Activated CD4-positive, alpha-beta memory T cell treated with anti-CD3 and anti-CD28 coated beads for 36 hours (primary cell): ENCODE results near the gene CDKN2B-AS1. TPM values are rescaled to one million over a fixed set of nuclear protein-coding genes. Genes with fewer than 3 reads are reported as not detected.

ENCODE experiments used
- CTCF ChIA-PET: fragments of 350-600 bp; sonication (Branson Sonifier 250); formaldehyde crosslinking; loops from one replicate; lab custom pipeline; 2021; ENCODE audit warnings: antibody characterized with exemption, inconsistent platforms; lab: Charles Lee
- POLR2A ChIA-PET: fragments of 350-600 bp; sonication (Branson Sonifier 250); formaldehyde crosslinking; loops from one replicate; lab custom pipeline; 2021; ENCODE audit warnings: antibody characterized with exemption; lab: Charles Lee
- DNase-seq: peaks from one replicate; pipeline ENCODE4 v3.0.0-alpha.2; 2020
- H3K27ac Mint-ChIP-seq: one replicate; pipeline ENCODE4 v1.8.0; 2021; ENCODE audit warnings: mixed read lengths
- H3K27me3 Mint-ChIP-seq: one replicate; pipeline ENCODE4 v1.8.0; 2021; ENCODE audit warnings: mixed read lengths
- H3K36me3 Mint-ChIP-seq: one replicate; pipeline ENCODE4 v1.8.0; 2021; ENCODE audit warnings: mixed read lengths
- H3K4me1 Mint-ChIP-seq: one replicate; pipeline ENCODE4 v1.8.0; 2021; ENCODE audit warnings: low read depth, mixed read lengths
- H3K4me3 Mint-ChIP-seq: one replicate; pipeline ENCODE4 v1.8.0; 2021; ENCODE audit warnings: mild to moderate bottlenecking, mixed read lengths
- H3K9me3 Mint-ChIP-seq: one replicate; pipeline ENCODE4 v1.8.0; 2021; ENCODE audit warnings: mixed read lengths
- intact Hi-C: fragments of 100-400 bp; cut with micrococcal nuclease; formaldehyde crosslinking; loops from one replicate; pipeline ENCODE4 v1.15.1; 2023
- total RNA-seq, 2 experiments: library from RNA; stranded (reverse); gene quantifications; one replicate each; pipeline ENCODE4 v1.2.3, GENCODE V29; 2021

Gene CDKN2B-AS1
- total RNA-seq, 2 experiments from 2014 or later: 0.59 to 0.87 TPM

DNA sequence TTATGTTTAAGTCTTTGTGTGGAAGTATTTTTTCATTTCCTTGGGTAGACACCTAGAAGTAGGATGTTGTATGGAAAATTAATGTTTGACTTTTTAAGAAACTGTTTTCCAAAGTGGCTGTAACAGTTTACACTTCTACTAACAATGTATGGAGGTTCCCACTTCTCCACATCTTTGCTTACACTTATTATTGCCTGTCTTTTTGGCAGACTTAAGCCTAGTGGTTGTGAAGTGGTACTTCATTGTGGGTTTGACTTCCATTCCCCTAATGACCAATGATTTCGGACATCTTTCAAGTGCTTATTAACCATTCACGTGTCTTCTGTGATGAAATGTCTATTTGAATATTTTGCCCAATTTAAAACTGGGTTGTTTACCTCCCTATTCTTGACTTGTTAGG, 106.0 kb downstream of the CDKN2B-AS1 start:
- H3K27me3 Mint-ChIP-seq: peaks cover 34% of the 10 kb centered on the region
- CTCF ChIA-PET: interaction anchor here (0.8 to 1.1 kb wide), 3 partner anchors 92 to 138 kb away, joined by 3 read pairs; partner anchors contain the start of gene CDKN2B
- H3K4me1 Mint-ChIP-seq: peaks cover 36% of the 10 kb centered on the region
- no peak for DNase-seq
- POLR2A ChIA-PET: no interaction called here
- no peaks in the 10 kb centered on the region for H3K36me3 Mint-ChIP-seq
- H3K27ac Mint-ChIP-seq: no peak overlapping the region
- intact Hi-C loops: loop anchor here (10.0 kb wide), 2 partner anchors 354 to 416 kb away; no protein-coding TSS in a partner anchor
- H3K9me3 Mint-ChIP-seq: no peaks in the 10 kb centered on the region
- H3K4me3 Mint-ChIP-seq: no peak overlapping the region

DNA sequence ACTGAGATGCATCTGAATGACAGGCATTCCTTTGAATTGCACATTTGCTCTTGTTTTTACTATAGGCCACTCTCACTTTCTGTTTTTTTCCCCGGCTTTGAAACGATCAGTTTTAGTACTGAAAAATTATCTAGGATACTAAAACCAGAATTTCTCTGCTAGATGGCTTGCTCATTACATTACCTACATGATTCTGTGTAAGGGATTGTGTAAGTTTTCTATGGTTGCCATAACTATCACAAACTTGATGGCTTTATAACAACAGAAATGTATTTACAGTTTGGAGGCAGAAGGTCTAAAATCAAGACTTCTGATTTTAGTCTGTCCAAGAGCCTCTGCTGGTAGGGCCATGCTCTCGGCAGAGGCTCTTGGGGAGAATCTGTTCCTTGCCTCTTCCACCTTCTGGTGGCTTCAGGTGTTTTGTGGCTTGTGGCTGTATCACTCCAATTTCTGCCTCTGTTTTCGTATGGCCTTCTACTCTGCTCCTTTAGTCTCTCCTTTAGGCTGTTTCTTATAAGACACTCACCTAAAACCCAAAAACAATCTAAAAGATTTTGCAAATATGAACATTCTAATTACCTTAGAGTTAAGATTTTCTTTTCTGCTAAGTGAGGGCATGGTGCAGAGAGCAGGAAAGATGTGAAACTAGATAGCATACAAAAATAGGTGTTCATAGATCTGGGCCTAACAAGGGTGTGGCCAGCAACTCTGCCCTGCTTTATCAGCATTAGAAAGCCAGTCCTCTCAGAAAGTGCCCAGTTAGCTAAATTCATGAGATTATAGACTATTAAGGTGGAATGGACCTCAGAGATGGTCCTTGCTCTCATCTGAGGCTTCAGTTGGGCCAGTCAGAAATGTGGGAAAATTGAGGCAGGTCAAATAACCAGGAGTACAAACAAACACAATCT, 107.8 kb downstream of the CDKN2B-AS1 start:
- no peak overlapping the region for H3K27ac Mint-ChIP-seq
- no peaks in the 10 kb centered on the region for H3K9me3 Mint-ChIP-seq
- peaks cover 34% of the 10 kb centered on the region for H3K4me1 Mint-ChIP-seq
- H3K36me3 Mint-ChIP-seq: no peaks in the 10 kb centered on the region
- no peak overlapping the region for H3K4me3 Mint-ChIP-seq
- CTCF ChIA-PET: interaction anchor here (0.7 to 1.3 kb wide), 3 partner anchors 22 to 84 kb away, joined by 3 to 9 read pairs (median 4); no protein-coding TSS in a partner anchor
- POLR2A ChIA-PET: interaction anchor here (1.1 kb wide), 1 partner anchor 22 kb away, joined by 5 read pairs; no protein-coding TSS in a partner anchor
- DNase-seq: no peak
- peaks cover 29% of the 10 kb centered on the region for H3K27me3 Mint-ChIP-seq
- intact Hi-C loops: loop anchor here (1.0 to 10.0 kb wide), 4 partner anchors 270 to 418 kb away; no protein-coding TSS in a partner anchor

DNA sequence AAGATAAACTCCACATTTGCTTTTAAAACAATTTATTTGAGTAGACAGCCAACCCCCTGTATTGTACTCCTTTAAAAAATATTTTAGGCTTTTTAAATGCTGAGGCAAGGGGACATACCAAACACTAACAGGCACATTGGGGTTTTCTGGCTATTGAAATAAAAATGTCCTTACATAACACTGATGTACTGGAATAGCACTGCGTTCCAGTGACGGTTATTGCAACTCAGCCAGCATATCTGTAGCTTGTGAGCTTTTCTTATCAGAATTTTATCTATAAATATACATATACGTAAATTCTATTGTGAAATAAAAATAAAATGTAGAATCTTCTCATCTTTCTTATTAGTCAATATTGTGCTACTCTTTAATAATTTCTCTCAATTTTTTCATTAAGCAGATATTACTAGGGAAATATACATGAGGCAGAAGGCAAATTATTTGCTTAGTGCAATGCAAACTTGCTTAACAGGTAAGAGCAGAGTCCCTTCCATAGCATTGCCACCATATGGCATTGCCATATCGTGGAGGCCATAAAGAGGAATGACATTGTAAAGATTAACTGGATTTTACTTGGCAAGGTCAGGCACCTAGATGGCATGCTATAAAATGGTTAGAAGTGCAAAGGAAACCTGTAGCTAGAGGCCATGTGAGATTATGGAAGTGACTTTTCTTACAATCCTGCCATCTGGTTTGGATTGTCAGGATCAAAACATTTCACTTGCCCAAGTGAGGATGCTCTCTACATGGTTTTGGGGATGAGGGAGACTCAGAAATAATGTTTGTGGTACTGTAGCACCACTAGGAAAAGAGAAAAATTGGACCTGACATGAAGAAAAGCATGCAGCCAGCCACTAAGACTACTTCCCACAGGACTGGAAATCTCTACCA, 109.3 kb downstream of the CDKN2B-AS1 start:
- Mint-ChIP-seq H3K4me3 (no peak overlapping the region), H3K27me3 (peaks cover 34% of the 10 kb centered on the region), H3K27ac (no peak overlapping the region), H3K36me3 (no peaks in the 10 kb centered on the region), H3K4me1 (peaks cover 29% of the 10 kb centered on the region), H3K9me3 (no peaks in the 10 kb centered on the region)
- DNase-seq: no peak
- intact Hi-C loops: loop anchor here (2.0 to 10.0 kb wide), 3 partner anchors 73 to 419 kb away; no protein-coding TSS in a partner anchor
- POLR2A ChIA-PET: interaction anchor here (1.2 to 1.6 kb wide), 3 partner anchors 24 to 105 kb away, joined by 3 to 14 read pairs (median 4); no protein-coding TSS in a partner anchor
- CTCF ChIA-PET: interaction anchor here (1.0 to 2.7 kb wide), 6 partner anchors 16 to 95 kb away, joined by 3 to 14 read pairs (median 6); partner anchors contain the start of gene CDKN2B

DNA sequence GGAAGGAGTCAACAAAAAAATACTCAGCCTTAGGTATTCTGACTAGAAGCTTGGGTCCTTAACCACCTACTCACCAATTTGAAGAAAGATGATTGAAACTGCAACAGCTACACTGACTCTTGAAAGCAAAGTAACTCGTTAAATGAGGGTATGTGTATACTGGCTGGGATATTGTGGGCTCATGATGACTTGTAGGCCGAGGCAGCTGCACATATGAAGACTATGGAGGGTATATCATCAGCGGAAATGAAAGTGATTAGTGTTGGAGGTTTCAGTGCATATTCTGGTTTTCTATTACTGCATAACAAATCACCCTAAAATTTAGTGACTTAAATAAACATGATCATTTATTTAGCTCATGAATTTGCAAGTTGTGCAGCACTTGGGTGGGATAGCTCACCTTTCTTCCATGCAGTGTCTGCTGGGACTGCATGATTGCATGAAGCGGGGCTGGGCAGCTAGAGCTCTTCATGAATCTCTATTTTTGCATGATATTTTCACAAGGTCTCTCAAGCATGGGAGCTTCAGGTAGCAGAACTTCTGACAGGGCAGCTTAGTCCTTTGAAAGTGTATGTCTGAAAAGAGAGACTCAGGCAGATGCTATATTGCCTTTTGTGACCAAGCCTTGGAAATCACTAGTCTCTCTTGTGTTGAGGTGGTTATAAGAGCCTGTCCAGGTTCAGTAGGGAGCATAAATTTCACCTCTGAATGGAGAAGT, 110.6 kb downstream of the CDKN2B-AS1 start:
- POLR2A ChIA-PET: interaction anchor here (0.5 to 1.6 kb wide), 6 partner anchors 20 to 274 kb away, joined by 3 to 14 read pairs (median 4); no protein-coding TSS in a partner anchor
- peaks cover 29% of the 10 kb centered on the region for H3K4me1 Mint-ChIP-seq
- CTCF ChIA-PET: interaction anchor here (0.6 to 2.7 kb wide), 14 partner anchors 12 to 292 kb away, joined by 3 to 14 read pairs (median 5); partner anchors contain the start of gene CDKN2B
- peaks cover 32% of the 10 kb centered on the region for H3K27me3 Mint-ChIP-seq
- no peak overlapping the region for H3K27ac Mint-ChIP-seq
- H3K36me3 Mint-ChIP-seq: no peaks in the 10 kb centered on the region
- no peak overlapping the region for H3K4me3 Mint-ChIP-seq
- intact Hi-C loops: loop anchor here (1.0 to 10.0 kb wide), 10 partner anchors 25 to 420 kb away; no protein-coding TSS in a partner anchor
- no peaks in the 10 kb centered on the region for H3K9me3 Mint-ChIP-seq
- peak; percentile 60 for DNase-seq

DNA sequence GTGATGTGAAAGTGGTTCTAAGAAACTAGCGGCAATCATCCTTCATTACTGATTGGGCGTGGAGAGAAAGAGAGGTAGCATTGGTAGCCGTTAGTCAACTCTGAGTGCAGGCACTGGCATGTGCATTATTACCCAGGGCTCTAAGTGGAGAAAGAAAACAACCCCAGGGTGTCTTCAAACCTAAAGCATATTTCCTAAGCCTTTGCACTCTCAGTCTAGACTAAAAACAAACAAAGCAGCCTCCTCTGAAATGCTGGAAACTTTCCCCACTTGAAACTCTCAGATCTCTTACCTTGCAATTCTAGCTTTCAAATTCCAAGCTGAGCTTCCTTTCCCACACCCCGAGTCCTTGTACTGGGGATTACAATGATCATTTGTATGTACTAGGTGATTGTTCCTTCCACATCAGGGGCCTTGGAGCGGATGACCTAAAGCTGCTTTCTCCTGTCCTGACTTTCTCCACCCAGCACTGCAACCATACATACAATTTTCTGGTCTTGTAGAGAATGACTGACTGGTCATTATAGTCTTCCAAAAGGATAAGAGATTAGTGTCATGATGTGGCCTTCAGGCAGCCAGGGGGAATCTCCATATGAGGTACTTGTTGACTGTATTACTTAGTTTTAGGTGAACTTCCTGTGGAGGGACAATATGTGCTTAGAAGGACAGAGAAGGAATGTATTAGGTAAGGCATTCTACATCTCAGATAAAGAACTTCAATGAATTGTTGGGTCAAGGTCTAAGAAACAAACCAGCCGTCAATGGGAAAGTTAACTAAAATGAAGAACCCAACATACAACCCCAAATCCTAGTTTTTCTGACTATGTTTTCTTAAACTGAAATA, 112.8 kb downstream of the CDKN2B-AS1 start:
- DNase-seq: no peak
- peaks cover 29% of the 10 kb centered on the region for H3K27me3 Mint-ChIP-seq
- H3K4me1 Mint-ChIP-seq: peaks cover 19% of the 10 kb centered on the region
- no peak overlapping the region for H3K27ac Mint-ChIP-seq
- H3K36me3 Mint-ChIP-seq: no peaks in the 10 kb centered on the region
- H3K9me3 Mint-ChIP-seq: no peaks in the 10 kb centered on the region
- intact Hi-C loops: loop anchor here (5.0 to 10.0 kb wide), 4 partner anchors 70 to 423 kb away; no protein-coding TSS in a partner anchor
- no peak overlapping the region for H3K4me3 Mint-ChIP-seq
- ChIA-PET POLR2A (interaction anchor here (1.7 kb wide), 1 partner anchor 28 kb away, joined by 3 read pairs; no protein-coding TSS in a partner anchor), CTCF (interaction anchor here (0.9 to 2.5 kb wide), 3 partner anchors 11 to 295 kb away, joined by 3 to 16 read pairs (median 4); no protein-coding TSS in a partner anchor)

DNA sequence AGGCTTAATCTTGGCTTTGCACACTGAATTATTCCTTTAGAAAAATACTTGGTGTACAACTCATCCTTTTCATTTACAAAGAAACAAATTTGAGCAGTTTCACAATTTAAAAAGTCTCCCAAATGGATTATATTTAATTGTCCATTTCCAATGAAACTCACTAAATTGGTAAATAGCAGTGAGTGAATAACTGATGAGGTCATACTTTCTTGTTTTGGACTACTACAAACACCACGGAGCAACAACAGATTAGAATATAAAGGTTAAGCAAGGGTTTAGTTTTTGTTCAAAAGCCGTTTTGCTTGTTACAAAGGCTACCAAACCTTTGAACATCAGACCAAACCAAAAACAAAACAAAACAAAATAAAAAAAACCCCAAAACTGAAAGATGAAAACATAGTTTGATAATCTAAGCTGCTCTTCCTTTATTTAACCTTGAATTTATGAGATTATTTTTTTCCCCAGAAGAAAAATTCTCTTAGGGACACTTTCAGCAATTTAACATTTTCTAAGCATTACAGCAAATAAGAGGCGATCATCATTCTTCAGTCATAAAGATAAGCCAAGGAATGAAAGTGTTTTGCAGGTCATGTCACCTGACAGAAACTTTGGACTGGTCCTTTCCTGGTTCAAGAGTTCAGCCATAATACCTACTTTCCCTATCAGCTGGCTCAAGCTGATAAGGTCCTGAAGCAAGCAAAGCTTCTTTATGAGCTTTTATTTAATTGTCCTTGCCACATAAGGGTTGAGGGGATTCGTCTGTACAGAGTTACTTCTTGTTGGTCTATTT, 114.2 kb downstream of the CDKN2B-AS1 start:
- Mint-ChIP-seq H3K36me3 (no peaks in the 10 kb centered on the region), H3K27me3 (peaks cover 35% of the 10 kb centered on the region), H3K27ac (no peak overlapping the region), H3K4me3 (no peak overlapping the region), H3K4me1 (peaks cover 15% of the 10 kb centered on the region), H3K9me3 (no peaks in the 10 kb centered on the region)
- DNase-seq: no peak
- intact Hi-C loops: loop anchor here (5.0 to 10.0 kb wide), 4 partner anchors 71 to 424 kb away; no protein-coding TSS in a partner anchor
- CTCF ChIA-PET: interaction anchor here (0.7 to 2.5 kb wide), 7 partner anchors 9 to 296 kb away, joined by 3 to 16 read pairs (median 4); partner anchors contain the start of gene CDKN2B
- POLR2A ChIA-PET: interaction anchor here (1.7 kb wide), 1 partner anchor 30 kb away, joined by 3 read pairs; no protein-coding TSS in a partner anchor

GRCh38 chr9:22111176-22111953, 116.8 kb downstream of the CDKN2B-AS1 start:
- Mint-ChIP-seq H3K9me3 (no peaks in the 10 kb centered on the region), H3K36me3 (no peaks in the 10 kb centered on the region), H3K27ac (no peak overlapping the region), H3K4me3 (no peak overlapping the region), H3K27me3 (peaks cover 40% of the 10 kb centered on the region), H3K4me1 (no peaks in the 10 kb centered on the region)
- DNase-seq: no peak
- intact Hi-C loops: no loop called here
- CTCF ChIA-PET: interaction anchor here (2.3 to 2.5 kb wide), 2 partner anchors 9 to 103 kb away, joined by 10 to 14 read pairs; partner anchors contain the start of gene CDKN2B
- POLR2A ChIA-PET: no interaction called here

- DNase-seq: no peak
- H3K36me3 Mint-ChIP-seq: no peaks in the 10 kb centered on the region
- CTCF ChIA-PET: interaction anchor here (2.3 kb wide), 1 partner anchor 8 kb away, joined by 14 read pairs; no protein-coding TSS in a partner anchor
- no peaks in the 10 kb centered on the region for H3K9me3 Mint-ChIP-seq
- peaks cover 43% of the 10 kb centered on the region for H3K27me3 Mint-ChIP-seq
- H3K27ac Mint-ChIP-seq: no peak overlapping the region
- no peaks in the 10 kb centered on the region for H3K4me1 Mint-ChIP-seq
- no peak overlapping the region for H3K4me3 Mint-ChIP-seq
- POLR2A ChIA-PET: no interaction called here
- intact Hi-C loops: no loop called here
Observed at GRCh38 chr9:22111954-22112247, 117.3 kb downstream of the CDKN2B-AS1 start.
